K562 (cell line): ENCODE data around the gene EIF4EBP2.

Experiments
- CREB3 ChIP-seq: fragments of 450-650 bp; conservative IDR thresholded peaks from 2 replicates; pipeline ENCODE4 v1.6.1; 2016; ENCODE audit warnings: missing genetic modification characterization, low read depth, mild to moderate bottlenecking, missing compliant biosample characterization, moderate library complexity
- IRF2 ChIP-seq: sonication (generic); formaldehyde crosslinking; IDR thresholded peaks from 2 replicates; pipeline ENCODE4 v1.8.1; 2022; ENCODE audit warnings: mild to moderate bottlenecking, missing genetic modification reagents
- KDM4B ChIP-seq, 2 experiments: fragments of 450-650 bp in 1 of 2; sonication (generic) in 1 of 2; IDR thresholded peaks; 2 replicates each; pipeline ENCODE4 v1.6.1; 2016 to 2017; ENCODE audit warnings: borderline replicate concordance in 2 of 2, antibody characterized with exemption in 1 of 2, low read depth in 1 of 2, mild to moderate bottlenecking in 1 of 2
- MXI1 ChIP-seq: IDR thresholded peaks from 2 replicates; pipeline ENCODE4 v1.6.1; 2011; ENCODE audit warnings: low read depth, mild to moderate bottlenecking, improper control_type of control experiment, low read length
- POLR2AphosphoS5 ChIP-seq: IDR thresholded peaks from 2 replicates; pipeline ENCODE4 v1.6.1; 2011; ENCODE audit warnings: mild to moderate bottlenecking, low read depth, low read length, moderate library complexity; ENCODE audit not compliant: control insufficient read depth, insufficient read depth
- SRSF9 ChIP-seq: fragments of 200-400 bp; formaldehyde crosslinking; IDR thresholded peaks from 2 replicates; pipeline ENCODE4 v1.6.1; 2017; ENCODE audit warnings: low read depth, low read length, borderline replicate concordance
- TAF1 ChIP-seq: IDR thresholded peaks from 2 replicates; pipeline ENCODE4 v1.6.1; 2011; ENCODE audit warnings: mild to moderate bottlenecking, low read length, moderate library complexity; ENCODE audit not compliant: insufficient read depth, control insufficient read depth, severe bottlenecking; ENCODE audit errors: extremely low read depth
- ZNF274 ChIP-seq: IDR thresholded peaks from 2 replicates; pipeline ENCODE4 v1.6.1; 2011; ENCODE audit warnings: low read depth, mild to moderate bottlenecking, low read length, moderate library complexity, borderline replicate concordance
- ZNF3 ChIP-seq: fragments of 250-450 bp; sonication (Bioruptor Pico); IDR thresholded peaks from 2 replicates; pipeline ENCODE4 v1.5.0; 2021; ENCODE audit warnings: mild to moderate bottlenecking, moderate library complexity
- TF ChIP-seq, protein P1 (sequence below), 2 experiments: fragments of 450-650 bp in 1 of 2; sonication (generic) in 1 of 2; formaldehyde crosslinking in 1 of 2; IDR thresholded peaks; 2 replicates each; pipeline versions ENCODE4 v1.7.1 to v1.9.0; 2016 to 2022; ENCODE audit warnings: inconsistent platforms in 1 of 2, mild to moderate bottlenecking in 1 of 2, missing genetic modification reagents in 1 of 2
- TF ChIP-seq, protein P2 (sequence below), 3 experiments: IDR thresholded peaks in 2 of 3; conservative IDR thresholded peaks in 1 of 3; 2 replicates each; pipeline ENCODE4 v1.5.1; 2011 to 2012; ENCODE audit warnings: low read length in 3 of 3, mild to moderate bottlenecking in 3 of 3, control low read depth in 2 of 3, improper control_type of control experiment in 1 of 3, inconsistent platforms in 1 of 3, low read depth in 1 of 3, mixed read lengths in 1 of 3, moderate library complexity in 1 of 3; ENCODE audit not compliant: insufficient read depth in 2 of 3

DNA sequence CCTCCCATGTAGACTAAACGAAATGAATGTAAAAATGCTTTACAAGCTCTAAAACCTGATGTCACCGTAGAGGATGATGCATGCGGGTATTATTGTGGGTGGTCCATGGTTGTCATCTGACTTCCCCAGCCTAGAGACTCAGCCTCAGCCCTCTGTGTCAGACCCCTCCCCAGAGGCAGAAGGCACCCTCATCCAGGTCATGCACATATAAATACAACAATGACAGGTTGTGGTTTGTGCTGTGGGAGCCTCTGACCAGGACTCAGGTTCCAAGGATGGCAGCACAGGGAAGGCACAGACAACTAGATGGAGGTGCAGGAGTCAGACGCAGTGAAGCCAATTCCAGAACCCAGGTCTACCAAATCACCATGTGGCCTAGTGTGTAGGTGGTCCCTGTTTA lies 40.8 kb downstream of the EIF4EBP2 start:
- no peak for TF ChIP-seq IRF2 (CRISPR knock-in tag)
- TF ChIP-seq TAF1, result no peak
- no peak for TF ChIP-seq KDM4B (IDR thresholded peaks at IDR 0.05; ENCODE audit: borderline replicate concordance in 2 of 2, low read depth in 1 of 2)
- no peak for TF ChIP-seq MXI1
- TF ChIP-seq, protein P1, sequence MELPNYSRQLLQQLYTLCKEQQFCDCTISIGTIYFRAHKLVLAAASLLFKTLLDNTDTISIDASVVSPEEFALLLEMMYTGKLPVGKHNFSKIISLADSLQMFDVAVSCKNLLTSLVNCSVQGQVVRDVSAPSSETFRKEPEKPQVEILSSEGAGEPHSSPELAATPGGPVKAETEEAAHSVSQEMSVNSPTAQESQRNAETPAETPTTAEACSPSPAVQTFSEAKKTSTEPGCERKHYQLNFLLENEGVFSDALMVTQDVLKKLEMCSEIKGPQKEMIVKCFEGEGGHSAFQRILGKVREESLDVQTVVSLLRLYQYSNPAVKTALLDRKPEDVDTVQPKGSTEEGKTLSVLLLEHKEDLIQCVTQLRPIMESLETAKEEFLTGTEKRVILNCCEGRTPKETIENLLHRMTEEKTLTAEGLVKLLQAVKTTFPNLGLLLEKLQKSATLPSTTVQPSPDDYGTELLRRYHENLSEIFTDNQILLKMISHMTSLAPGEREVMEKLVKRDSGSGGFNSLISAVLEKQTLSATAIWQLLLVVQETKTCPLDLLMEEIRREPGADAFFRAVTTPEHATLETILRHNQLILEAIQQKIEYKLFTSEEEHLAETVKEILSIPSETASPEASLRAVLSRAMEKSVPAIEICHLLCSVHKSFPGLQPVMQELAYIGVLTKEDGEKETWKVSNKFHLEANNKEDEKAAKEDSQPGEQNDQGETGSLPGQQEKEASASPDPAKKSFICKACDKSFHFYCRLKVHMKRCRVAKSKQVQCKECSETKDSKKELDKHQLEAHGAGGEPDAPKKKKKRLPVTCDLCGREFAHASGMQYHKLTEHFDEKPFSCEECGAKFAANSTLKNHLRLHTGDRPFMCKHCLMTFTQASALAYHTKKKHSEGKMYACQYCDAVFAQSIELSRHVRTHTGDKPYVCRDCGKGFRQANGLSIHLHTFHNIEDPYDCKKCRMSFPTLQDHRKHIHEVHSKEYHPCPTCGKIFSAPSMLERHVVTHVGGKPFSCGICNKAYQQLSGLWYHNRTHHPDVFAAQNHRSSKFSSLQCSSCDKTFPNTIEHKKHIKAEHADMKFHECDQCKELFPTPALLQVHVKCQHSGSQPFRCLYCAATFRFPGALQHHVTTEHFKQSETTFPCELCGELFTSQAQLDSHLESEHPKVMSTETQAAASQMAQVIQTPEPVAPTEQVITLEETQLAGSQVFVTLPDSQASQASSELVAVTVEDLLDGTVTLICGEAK (IDR thresholded peaks at IDR 0.05), result no peak
- TF ChIP-seq, protein P1 (CRISPR knock-in tag; IDR thresholded peaks at IDR 0.05), result no peak
- no peak for TF ChIP-seq POLR2AphosphoS5
- TF ChIP-seq ZNF274, result no peak
- no peak for TF ChIP-seq CREB3 (tag)
- TF ChIP-seq, protein P2, sequence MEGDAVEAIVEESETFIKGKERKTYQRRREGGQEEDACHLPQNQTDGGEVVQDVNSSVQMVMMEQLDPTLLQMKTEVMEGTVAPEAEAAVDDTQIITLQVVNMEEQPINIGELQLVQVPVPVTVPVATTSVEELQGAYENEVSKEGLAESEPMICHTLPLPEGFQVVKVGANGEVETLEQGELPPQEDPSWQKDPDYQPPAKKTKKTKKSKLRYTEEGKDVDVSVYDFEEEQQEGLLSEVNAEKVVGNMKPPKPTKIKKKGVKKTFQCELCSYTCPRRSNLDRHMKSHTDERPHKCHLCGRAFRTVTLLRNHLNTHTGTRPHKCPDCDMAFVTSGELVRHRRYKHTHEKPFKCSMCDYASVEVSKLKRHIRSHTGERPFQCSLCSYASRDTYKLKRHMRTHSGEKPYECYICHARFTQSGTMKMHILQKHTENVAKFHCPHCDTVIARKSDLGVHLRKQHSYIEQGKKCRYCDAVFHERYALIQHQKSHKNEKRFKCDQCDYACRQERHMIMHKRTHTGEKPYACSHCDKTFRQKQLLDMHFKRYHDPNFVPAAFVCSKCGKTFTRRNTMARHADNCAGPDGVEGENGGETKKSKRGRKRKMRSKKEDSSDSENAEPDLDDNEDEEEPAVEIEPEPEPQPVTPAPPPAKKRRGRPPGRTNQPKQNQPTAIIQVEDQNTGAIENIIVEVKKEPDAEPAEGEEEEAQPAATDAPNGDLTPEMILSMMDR (IDR thresholded peaks at IDR 0.05 in 2 of 3, conservative IDR thresholded peaks at IDR 0.05 in 1 of 3; ENCODE audit: insufficient read depth in 2 of 3, low read depth in 1 of 3, low read length in 3 of 3), result no peak
- no peak for TF ChIP-seq SRSF9
- TF ChIP-seq ZNF3 (CRISPR knock-in tag), result no peak
